ENCODE data around the gene CCL1.

Gene CCL1

GRCh38 chr17:34363183-34363661, at the start of gene CCL1:
Gene CCL1, minus strand, starts transcription at chr17:34363233. Its CDS starts 72 bp downstream, at chr17:34363161.
- no peak for DNase-seq

- no peak for DNase-seq
Observed at GRCh38 chr17:34412534-34412933, 49.5 kb upstream of the CCL1 start.

- no peak for DNase-seq
Observed at GRCh38 chr17:34411646-34412421, 48.8 kb upstream of the CCL1 start.

GRCh38 chr17:34409352-34409751, 46.3 kb upstream of the CCL1 start:
- no peak for DNase-seq

- DNase-seq = no peak
Observed at GRCh38 chr17:34408439-34408838, 45.4 kb upstream of the CCL1 start.

GRCh38 chr17:34406226-34406625, 43.2 kb upstream of the CCL1 start:
- no peak for DNase-seq

- no peak for DNase-seq
Observed at GRCh38 chr17:34403006-34403405, 40.0 kb upstream of the CCL1 start.

GRCh38 chr17:34401165-34401564, 38.1 kb upstream of the CCL1 start:
- no peak for DNase-seq

- no peak for DNase-seq
Observed at GRCh38 chr17:34400301-34400931, 37.4 kb upstream of the CCL1 start.

GRCh38 chr17:34399725-34400124, 36.7 kb upstream of the CCL1 start:
- no peak for DNase-seq

GRCh38 chr17:34398990-34399389, 36.0 kb upstream of the CCL1 start:
- no peak for DNase-seq

GRCh38 chr17:34397265-34397664, 34.2 kb upstream of the CCL1 start:
- no peak for DNase-seq

- no peak for DNase-seq
Observed at GRCh38 chr17:34393401-34393800, 30.4 kb upstream of the CCL1 start.

GRCh38 chr17:34391241-34391640, 28.2 kb upstream of the CCL1 start:
- no peak for DNase-seq

GRCh38 chr17:34390649-34391048, 27.6 kb upstream of the CCL1 start:
- DNase-seq = no peak

- DNase-seq = no peak
Observed at GRCh38 chr17:34389126-34389750, 26.2 kb upstream of the CCL1 start.

- no peak for DNase-seq
Observed at GRCh38 chr17:34387566-34387965, 24.5 kb upstream of the CCL1 start.

- no peak for DNase-seq
Observed at GRCh38 chr17:34386697-34387550, 23.9 kb upstream of the CCL1 start.

GRCh38 chr17:34386343-34386696, 23.3 kb upstream of the CCL1 start:
- no peak for DNase-seq

- DNase-seq = no peak
Observed at GRCh38 chr17:34384822-34385605, 22.0 kb upstream of the CCL1 start.

GRCh38 chr17:34384271-34384670, 21.2 kb upstream of the CCL1 start:
- no peak for DNase-seq

- DNase-seq = no peak
Observed at GRCh38 chr17:34383216-34383615, 20.2 kb upstream of the CCL1 start.

Data from CD4-positive, alpha-beta T cell treated with Interleukin-15 for 1 hour (primary cell).